Kasumi-1 (cell line): ENCODE measurements around the gene CYP26B1.

Source experiments
- DNase-seq, 2 experiments: peaks; one replicate each; lab custom pipeline; 2025; lab: John Stamatoyannopoulos, UW

The CYP26B1 gene

GRCh38 chr2:72129681-72130340, 17.9 kb downstream of the CYP26B1 start:
- no peak for DNase-seq

GRCh38 chr2:72128843-72129227, 18.8 kb downstream of the CYP26B1 start:
- no peak for DNase-seq

GRCh38 chr2:72128059-72128842, 19.4 kb downstream of the CYP26B1 start:
- no peak for DNase-seq

GRCh38 chr2:72127401-72128058, 20.1 kb downstream of the CYP26B1 start:
- no peak for DNase-seq

GRCh38 chr2:72126186-72127100, 21.2 kb downstream of the CYP26B1 start:
- no peak for DNase-seq

- DNase-seq = no peak
Measured at GRCh38 chr2:72124376-72124775, 23.3 kb downstream of the CYP26B1 start.

GRCh38 chr2:72121153-72121552, 26.5 kb downstream of the CYP26B1 start:
- DNase-seq = no peak

GRCh38 chr2:72118951-72119350, 28.7 kb downstream of the CYP26B1 start:
- DNase-seq = no peak

GRCh38 chr2:72118386-72118785, 29.3 kb downstream of the CYP26B1 start:
- no peak for DNase-seq

GRCh38 chr2:72117718-72118117, 29.9 kb downstream of the CYP26B1 start:
- no peak for DNase-seq

- DNase-seq = no peak
Measured at GRCh38 chr2:72117029-72117428, 30.6 kb downstream of the CYP26B1 start.

GRCh38 chr2:72116081-72116533, 31.6 kb downstream of the CYP26B1 start:
- DNase-seq = no peak

- DNase-seq = no peak
Measured at GRCh38 chr2:72115110-72116080, 32.3 kb downstream of the CYP26B1 start.

GRCh38 chr2:72114693-72115051, 33.0 kb downstream of the CYP26B1 start:
- no peak for DNase-seq

- DNase-seq = no peak
Measured at GRCh38 chr2:72113847-72114692, 33.6 kb downstream of the CYP26B1 start.

GRCh38 chr2:72112981-72113846, 34.4 kb downstream of the CYP26B1 start:
- no peak for DNase-seq

GRCh38 chr2:72112401-72112800, 35.3 kb downstream of the CYP26B1 start:
- no peak for DNase-seq

- no peak for DNase-seq
Measured at GRCh38 chr2:72111061-72111460, 36.6 kb downstream of the CYP26B1 start.

GRCh38 chr2:72109904-72110303, 37.8 kb downstream of the CYP26B1 start:
- DNase-seq = no peak
